Stimulated activated CD8-positive, alpha-beta memory T cell treated with anti-CD3 and anti-CD28 coated beads, Interleukin-2, amount 100 ng/mL, for 48 hours (primary cell): ENCODE results near the gene CNTNAP2.

ENCODE experiments used
- DNase-seq, 2 donors: peaks; one replicate each; pipeline ENCODE4 v3.0.0-alpha.2; 2020; ENCODE audit warnings: low read depth in 2 of 2

Gene CNTNAP2

GRCh38 chr7:146290746-146291145 is 174.1 kb downstream of the CNTNAP2 start:
- no peak for DNase-seq

- no peak for DNase-seq
These were observed 175.3 kb downstream of the CNTNAP2 start for GRCh38 chr7:146291900-146292299.

- no peak for DNase-seq
These were observed 179.4 kb downstream of the CNTNAP2 start for GRCh38 chr7:146296028-146296427.

- no peak for DNase-seq
These were observed 198.4 kb downstream of the CNTNAP2 start for GRCh38 chr7:146314962-146315361.

GRCh38 chr7:146319629-146320028 is 203.0 kb downstream of the CNTNAP2 start:
- DNase-seq: no peak

GRCh38 chr7:146321301-146321700 is 204.7 kb downstream of the CNTNAP2 start:
- DNase-seq: no peak

GRCh38 chr7:146331369-146331768 is 214.8 kb downstream of the CNTNAP2 start:
- DNase-seq: no peak

- DNase-seq: no peak
These were observed 228.7 kb downstream of the CNTNAP2 start for GRCh38 chr7:146345251-146345650.

GRCh38 chr7:146346096-146346495 is 229.5 kb downstream of the CNTNAP2 start:
- DNase-seq: no peak

GRCh38 chr7:146355216-146355615 is 238.6 kb downstream of the CNTNAP2 start:
- DNase-seq: no peak

- DNase-seq: no peak
These were observed 242.6 kb downstream of the CNTNAP2 start for GRCh38 chr7:146359176-146359575.

GRCh38 chr7:146366938-146367337 is 250.3 kb downstream of the CNTNAP2 start:
- DNase-seq: no peak

GRCh38 chr7:146370171-146370570 is 253.6 kb downstream of the CNTNAP2 start:
- no peak for DNase-seq

- no peak for DNase-seq
These were observed 258.6 kb downstream of the CNTNAP2 start for GRCh38 chr7:146375170-146375569.

GRCh38 chr7:146378196-146378595 is 261.6 kb downstream of the CNTNAP2 start:
- no peak for DNase-seq

GRCh38 chr7:146387140-146387539 is 270.5 kb downstream of the CNTNAP2 start:
- no peak for DNase-seq

- no peak for DNase-seq
These were observed 272.3 kb downstream of the CNTNAP2 start for GRCh38 chr7:146388928-146389327.

- DNase-seq: no peak
These were observed 276.7 kb downstream of the CNTNAP2 start for GRCh38 chr7:146393346-146393745.

GRCh38 chr7:146397141-146397540 is 280.5 kb downstream of the CNTNAP2 start:
- no peak for DNase-seq

GRCh38 chr7:146401939-146402338 is 285.3 kb downstream of the CNTNAP2 start:
- DNase-seq: no peak

GRCh38 chr7:146405737-146406136 is 289.1 kb downstream of the CNTNAP2 start:
- DNase-seq: no peak

- DNase-seq: no peak
These were observed 295.4 kb downstream of the CNTNAP2 start for GRCh38 chr7:146411975-146412374.

GRCh38 chr7:146412781-146413180 is 296.2 kb downstream of the CNTNAP2 start:
- DNase-seq: no peak

GRCh38 chr7:146414373-146414772 is 297.8 kb downstream of the CNTNAP2 start:
- DNase-seq: no peak

GRCh38 chr7:146414937-146415336 is 298.3 kb downstream of the CNTNAP2 start:
- no peak for DNase-seq
